Measurements from ENCODE around the gene RALGDS. TPM values are rescaled to one million over a fixed set of nuclear protein-coding genes. Genes with fewer than 3 reads are reported as not detected.

RALGDS gene
- total and polyA plus RNA-seq, 2 of the 13 experiments (the other 11 are each of a cell fraction or from before 2014, with no cell fraction given), result 12.9 to 25.5 TPM

DNA sequence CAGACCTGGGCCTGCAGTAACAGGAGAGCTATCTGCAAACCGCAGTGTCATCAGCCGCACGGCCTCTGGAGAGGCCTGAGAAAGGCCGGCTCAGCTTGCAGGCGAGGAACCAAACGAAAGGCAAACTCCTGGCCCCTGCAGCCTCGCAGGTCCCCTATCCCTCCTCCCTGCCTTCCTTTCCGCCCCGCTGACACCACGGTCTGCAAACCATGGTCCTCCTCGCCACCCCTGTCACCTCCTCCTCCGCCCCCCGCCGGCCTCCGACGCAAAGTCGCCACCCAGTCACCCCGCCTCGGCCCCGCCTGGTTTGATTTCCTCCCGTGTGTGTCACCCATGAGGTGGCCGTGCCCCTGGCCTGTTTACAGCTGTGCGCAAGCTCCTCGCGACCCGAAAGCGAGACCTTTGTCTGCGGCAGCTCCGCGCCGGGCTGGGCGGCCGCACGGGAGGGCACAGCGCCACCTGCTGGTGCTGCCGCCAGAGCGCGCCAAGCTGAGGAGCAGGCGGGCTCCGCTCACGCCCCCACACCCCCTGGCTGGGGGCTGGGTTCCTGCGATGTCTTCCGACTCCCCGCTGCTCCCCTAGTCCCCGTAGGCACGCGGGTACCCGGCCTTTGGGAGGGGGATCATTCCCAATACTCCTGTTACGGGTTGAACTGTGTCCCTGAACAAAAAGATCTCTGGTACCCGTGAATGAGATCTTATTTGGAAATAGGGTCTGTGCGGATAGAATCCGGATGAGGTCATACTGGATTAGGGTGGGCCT lies 23.3 kb upstream of the RALGDS start (continued):
- TF ChIP-seq ZSCAN29 (CRISPR knock-in tag; conservative IDR thresholded peaks at IDR 0.05), result 0 out of 2 replicates have a peak, but pooled peaks have one; percentile 37
- peak; percentile 59 for TF ChIP-seq FOSL2 (CRISPR knock-in tag; IDR thresholded peaks at IDR 0.05)
- TF ChIP-seq, protein P1, sequence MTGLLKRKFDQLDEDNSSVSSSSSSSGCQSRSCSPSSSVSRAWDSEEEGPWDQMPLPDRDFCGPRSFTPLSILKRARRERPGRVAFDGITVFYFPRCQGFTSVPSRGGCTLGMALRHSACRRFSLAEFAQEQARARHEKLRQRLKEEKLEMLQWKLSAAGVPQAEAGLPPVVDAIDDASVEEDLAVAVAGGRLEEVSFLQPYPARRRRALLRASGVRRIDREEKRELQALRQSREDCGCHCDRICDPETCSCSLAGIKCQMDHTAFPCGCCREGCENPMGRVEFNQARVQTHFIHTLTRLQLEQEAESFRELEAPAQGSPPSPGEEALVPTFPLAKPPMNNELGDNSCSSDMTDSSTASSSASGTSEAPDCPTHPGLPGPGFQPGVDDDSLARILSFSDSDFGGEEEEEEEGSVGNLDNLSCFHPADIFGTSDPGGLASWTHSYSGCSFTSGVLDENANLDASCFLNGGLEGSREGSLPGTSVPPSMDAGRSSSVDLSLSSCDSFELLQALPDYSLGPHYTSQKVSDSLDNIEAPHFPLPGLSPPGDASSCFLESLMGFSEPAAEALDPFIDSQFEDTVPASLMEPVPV (CRISPR knock-in tag; IDR thresholded peaks at IDR 0.05), result no peak
- TF ChIP-seq ZNF556 (CRISPR knock-in tag; IDR thresholded peaks at IDR 0.05; ENCODE audit: borderline replicate concordance), result peak; percentile 55; the same call in 1 of the 2 replicates
- TF ChIP-seq, protein P2, sequence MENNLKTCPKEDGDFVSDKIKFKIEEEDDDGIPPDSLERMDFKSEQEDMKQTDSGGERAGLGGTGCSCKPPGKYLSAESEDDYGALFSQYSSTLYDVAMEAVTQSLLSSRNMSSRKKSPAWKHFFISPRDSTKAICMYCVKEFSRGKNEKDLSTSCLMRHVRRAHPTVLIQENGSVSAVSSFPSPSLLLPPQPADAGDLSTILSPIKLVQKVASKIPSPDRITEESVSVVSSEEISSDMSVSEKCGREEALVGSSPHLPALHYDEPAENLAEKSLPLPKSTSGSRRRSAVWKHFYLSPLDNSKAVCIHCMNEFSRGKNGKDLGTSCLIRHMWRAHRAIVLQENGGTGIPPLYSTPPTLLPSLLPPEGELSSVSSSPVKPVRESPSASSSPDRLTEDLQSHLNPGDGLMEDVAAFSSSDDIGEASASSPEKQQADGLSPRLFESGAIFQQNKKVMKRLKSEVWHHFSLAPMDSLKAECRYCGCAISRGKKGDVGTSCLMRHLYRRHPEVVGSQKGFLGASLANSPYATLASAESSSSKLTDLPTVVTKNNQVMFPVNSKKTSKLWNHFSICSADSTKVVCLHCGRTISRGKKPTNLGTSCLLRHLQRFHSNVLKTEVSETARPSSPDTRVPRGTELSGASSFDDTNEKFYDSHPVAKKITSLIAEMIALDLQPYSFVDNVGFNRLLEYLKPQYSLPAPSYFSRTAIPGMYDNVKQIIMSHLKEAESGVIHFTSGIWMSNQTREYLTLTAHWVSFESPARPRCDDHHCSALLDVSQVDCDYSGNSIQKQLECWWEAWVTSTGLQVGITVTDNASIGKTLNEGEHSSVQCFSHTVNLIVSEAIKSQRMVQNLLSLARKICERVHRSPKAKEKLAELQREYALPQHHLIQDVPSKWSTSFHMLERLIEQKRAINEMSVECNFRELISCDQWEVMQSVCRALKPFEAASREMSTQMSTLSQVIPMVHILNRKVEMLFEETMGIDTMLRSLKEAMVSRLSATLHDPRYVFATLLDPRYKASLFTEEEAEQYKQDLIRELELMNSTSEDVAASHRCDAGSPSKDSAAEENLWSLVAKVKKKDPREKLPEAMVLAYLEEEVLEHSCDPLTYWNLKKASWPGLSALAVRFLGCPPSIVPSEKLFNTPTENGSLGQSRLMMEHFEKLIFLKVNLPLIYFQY (CRISPR knock-in tag; IDR thresholded peaks at IDR 0.05; ENCODE audit: borderline replicate concordance), result peak; percentile 89; the same call in 1 of the 2 replicates
- 0 out of 2 replicates have a peak, but pooled peaks have one; percentile 14 for TF ChIP-seq ZNF225 (CRISPR knock-in tag; IDR thresholded peaks at IDR 0.05)
- no peak for TF ChIP-seq HDAC6 (IDR thresholded peaks at IDR 0.05; ENCODE audit: low read depth, low read length)
- TF ChIP-seq ZBTB21 (CRISPR knock-in tag; IDR thresholded peaks at IDR 0.05), result no peak
- TF ChIP-seq ZNF768 (CRISPR knock-in tag; IDR thresholded peaks at IDR 0.05), result peak; percentile 74; the same call in 1 of the 2 replicates
- TF ChIP-seq TCF7 (IDR thresholded peaks at IDR 0.05; ENCODE audit: low read depth), result no peak
- peak; percentile 61; the same call in 1 of the 2 replicates for TF ChIP-seq FOXC1 (CRISPR knock-in tag; IDR thresholded peaks at IDR 0.05; ENCODE audit: borderline replicate concordance)
- TF ChIP-seq SP4 (CRISPR knock-in tag; IDR thresholded peaks at IDR 0.05), result peak; percentile 57; the same call in 1 of the 2 replicates
- TF ChIP-seq ZNF274 (CRISPR knock-in tag; IDR thresholded peaks at IDR 0.05), result peak; percentile 71; the same call in 1 of the 2 replicates
- TF ChIP-seq, protein P3, sequence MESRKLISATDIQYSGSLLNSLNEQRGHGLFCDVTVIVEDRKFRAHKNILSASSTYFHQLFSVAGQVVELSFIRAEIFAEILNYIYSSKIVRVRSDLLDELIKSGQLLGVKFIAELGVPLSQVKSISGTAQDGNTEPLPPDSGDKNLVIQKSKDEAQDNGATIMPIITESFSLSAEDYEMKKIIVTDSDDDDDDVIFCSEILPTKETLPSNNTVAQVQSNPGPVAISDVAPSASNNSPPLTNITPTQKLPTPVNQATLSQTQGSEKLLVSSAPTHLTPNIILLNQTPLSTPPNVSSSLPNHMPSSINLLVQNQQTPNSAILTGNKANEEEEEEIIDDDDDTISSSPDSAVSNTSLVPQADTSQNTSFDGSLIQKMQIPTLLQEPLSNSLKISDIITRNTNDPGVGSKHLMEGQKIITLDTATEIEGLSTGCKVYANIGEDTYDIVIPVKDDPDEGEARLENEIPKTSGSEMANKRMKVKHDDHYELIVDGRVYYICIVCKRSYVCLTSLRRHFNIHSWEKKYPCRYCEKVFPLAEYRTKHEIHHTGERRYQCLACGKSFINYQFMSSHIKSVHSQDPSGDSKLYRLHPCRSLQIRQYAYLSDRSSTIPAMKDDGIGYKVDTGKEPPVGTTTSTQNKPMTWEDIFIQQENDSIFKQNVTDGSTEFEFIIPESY (CRISPR knock-in tag; IDR thresholded peaks at IDR 0.05), result peak; percentile 78; the same call in 1 of the 2 replicates
- peak; percentile 85 for TF ChIP-seq MYC (CRISPR knock-in tag; IDR thresholded peaks at IDR 0.05; ENCODE audit: borderline replicate concordance)
- TF ChIP-seq, protein P4, sequence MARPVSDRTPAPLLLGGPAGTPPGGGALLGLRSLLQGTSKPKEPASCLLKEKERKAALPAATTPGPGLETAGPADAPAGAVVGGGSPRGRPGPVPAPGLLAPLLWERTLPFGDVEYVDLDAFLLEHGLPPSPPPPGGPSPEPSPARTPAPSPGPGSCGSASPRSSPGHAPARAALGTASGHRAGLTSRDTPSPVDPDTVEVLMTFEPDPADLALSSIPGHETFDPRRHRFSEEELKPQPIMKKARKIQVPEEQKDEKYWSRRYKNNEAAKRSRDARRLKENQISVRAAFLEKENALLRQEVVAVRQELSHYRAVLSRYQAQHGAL (CRISPR knock-in tag; IDR thresholded peaks at IDR 0.05; ENCODE audit: not compliant biosample characterization), result no peak
- 0 out of 2 replicates have a peak, but pooled peaks have one; percentile 15 for TF ChIP-seq NR2C2 (CRISPR knock-in tag; IDR thresholded peaks at IDR 0.05; ENCODE audit: borderline replicate concordance)
- TF ChIP-seq ZNF709 (CRISPR knock-in tag; IDR thresholded peaks at IDR 0.05), result 0 out of 2 replicates have a peak, but pooled peaks have one; percentile 37
- no peak for TF ChIP-seq RCOR2 (CRISPR knock-in tag; IDR thresholded peaks at IDR 0.05)
